GM19351 (cell line): ENCODE measurements around the gene FAM131B.

Experiments
- ATAC-seq: cut with Tn5 transposase; IDR thresholded peaks from one replicate; pipeline ENCODE4 v1.9.1; 2021; ENCODE audit warnings: mild to moderate bottlenecking, moderate library complexity; ENCODE audit not compliant: unreplicated experiment

The FAM131B gene

DNA sequence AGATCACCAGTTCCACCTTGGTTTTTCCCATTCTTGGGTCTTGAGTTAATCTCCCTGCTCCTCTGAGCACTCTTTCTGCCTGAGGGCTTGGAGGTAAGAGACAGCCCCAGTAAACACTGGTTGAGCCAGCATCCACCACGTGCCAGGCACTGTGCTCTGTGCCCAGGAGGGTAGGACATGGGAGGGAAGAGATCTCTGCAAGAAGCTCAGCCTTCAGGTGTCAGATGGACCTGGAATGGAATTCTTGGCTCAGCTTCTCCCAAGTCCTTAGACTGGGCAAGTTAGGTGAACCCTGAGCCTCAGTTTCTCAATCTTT is 21.1 kb upstream of the FAM131B start:
- ATAC-seq = no peak

DNA sequence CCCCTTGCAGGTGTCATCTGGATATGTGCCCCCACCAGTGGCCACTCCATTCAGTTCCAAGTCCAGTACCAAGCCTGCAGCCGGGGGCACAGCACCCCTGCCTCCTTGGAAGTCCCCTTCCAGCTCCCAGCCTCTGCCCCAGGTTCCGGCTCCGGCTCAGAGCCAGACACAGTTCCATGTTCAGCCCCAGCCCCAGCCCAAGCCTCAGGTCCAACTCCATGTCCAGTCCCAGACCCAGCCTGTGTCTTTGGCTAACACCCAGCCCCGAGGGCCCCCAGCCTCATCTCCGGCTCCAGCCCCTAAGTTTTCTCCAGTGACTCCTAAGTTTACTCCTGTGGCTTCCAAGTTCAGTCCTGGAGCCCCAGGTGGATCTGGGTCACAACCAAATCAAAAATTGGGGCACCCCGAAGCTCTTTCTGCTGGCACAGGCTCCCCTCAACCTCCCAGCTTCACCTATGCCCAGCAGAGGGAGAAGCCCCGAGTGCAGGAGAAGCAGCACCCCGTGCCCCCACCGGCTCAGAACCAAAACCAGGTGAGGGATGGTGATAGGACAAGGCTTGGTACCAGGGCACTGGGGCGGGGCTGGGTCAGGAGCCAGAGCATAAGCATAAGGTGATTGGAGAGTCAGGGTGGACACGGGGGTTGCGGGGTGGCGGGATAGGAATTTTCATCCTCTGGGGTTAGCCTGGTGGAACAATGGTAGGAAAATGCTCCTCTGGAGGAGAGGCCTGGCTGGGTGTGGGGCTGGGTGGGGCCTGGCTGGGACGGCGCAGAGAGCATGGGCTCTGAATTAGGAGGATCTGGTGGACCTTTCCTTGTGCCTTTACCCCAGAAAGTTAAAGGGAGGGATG is 20.5 kb upstream of the FAM131B start:
- no peak for ATAC-seq

- ATAC-seq = no peak
Observed at GRCh38 chr7:143382126-143382790, 19.7 kb upstream of the FAM131B start.

- ATAC-seq = peak; percentile 17
Observed at GRCh38 chr7:143381427-143382125, 19.1 kb upstream of the FAM131B start.

DNA sequence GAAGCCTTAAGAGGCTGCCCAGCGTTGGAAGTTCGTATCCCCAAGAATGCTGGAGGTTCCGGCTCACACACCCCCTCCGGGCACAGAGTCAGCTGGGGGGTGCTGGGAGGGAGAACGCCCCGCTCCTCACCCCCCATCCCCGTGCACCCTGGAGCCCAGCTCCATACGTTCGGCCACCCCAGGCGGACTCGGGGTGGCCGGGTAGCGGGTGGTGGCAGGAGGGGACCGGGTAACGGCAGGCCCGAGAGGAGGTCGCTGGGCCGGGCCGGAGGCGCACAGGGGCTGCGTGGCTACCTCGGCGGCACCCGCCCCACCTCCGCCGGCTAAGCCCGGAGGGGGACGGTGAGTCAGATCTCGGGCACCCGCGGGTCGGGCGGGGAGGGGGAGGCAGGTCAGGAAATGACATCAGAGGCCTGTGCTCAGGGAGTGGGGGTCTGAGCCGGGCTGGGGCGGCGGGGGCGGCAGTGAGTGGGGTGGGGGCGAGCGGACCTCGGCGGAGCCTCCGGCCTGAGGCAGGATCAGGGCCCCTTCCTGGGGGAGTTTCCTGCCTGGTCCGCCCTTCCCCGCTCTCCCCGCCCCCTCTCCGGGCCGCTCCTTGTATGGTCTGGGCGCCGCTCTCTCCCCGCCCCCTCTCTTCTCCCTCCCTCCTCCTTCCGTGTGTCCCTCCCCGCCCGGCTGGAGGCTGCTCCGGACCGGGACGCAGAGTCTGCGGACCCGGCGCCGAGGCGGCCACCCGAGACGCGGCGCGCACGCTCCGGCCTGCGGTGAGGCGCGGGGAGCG is 18.3 kb upstream of the FAM131B start, which contains the start of gene ZYX:
Gene ZYX (plus strand): TSS at position 700 of the 781 bp plus-strand sequence. CDS start 227 bp downstream, outside the sequence.
- ATAC-seq = peak; percentile 72

DNA sequence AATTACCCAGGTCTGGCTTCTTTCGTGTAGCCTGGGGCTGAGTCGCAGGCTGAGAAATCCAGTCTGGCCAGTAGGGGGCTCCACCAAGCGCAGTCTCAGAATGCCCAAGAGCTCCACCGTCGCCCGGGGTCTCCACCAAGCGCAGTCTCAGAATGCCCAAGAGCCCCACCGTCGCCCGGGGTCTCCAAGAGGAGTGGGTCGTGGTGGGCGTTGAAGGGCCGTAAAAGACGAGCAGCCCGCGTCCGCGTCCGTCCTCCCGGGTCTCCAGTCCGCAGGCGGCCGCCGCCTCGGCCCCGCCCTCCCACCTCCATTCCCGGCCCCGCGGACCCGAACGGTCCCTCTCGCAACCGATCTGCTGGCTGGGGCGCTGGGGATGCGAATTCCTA is 17.7 kb upstream of the FAM131B start:
- peak; percentile 56 for ATAC-seq

DNA sequence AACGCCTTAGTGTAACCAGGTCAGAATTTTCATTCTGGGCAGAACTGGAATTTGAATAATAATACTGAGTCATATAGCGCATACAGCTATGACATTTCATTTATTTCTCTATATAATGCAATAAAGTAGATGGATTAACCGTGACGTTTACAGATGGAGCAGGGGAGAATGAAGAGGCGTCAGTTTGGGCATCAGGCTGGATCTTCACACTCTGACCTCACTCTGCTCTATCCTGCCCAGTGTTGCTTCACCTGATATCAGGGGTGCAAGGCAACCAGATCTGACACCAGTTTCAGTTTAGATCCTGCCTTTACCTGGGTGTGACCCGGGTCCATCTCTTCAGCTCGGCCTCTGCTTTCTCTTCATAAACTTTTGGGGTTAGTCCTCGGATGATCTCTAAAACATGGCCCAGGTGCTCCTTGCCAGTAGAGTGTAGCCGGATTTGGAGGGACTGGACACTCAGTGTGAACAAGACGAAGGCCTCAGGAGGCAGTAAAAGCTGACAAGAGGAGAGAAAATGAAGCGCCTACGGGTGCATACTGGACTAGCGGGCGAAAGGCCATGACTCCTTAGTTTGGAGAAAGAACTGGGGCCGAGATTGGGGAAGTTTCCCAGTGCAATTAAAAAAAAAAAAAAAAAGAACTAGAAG is 17.2 kb upstream of the FAM131B start:
- ATAC-seq = no peak

DNA sequence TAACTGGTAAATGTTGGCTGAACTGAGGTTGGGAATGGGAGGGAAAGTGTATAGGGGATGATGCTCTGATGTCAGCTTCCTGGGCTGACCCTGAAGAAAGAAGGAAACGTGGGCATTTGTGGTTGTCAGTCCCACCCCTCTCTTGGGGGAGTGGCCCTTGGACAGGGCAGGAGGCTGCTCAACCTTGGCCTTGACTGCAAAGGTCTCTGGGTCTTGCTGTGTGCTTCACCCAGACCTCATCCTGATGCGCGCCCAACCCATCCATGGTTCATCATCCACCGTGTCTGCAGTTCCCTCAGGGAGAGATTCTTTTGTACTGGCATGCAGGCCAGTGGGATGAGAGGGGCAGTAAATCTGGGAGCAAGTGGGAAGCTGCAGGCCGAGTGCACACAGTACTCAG is 13.9 kb upstream of the FAM131B start:
- ATAC-seq = no peak

DNA sequence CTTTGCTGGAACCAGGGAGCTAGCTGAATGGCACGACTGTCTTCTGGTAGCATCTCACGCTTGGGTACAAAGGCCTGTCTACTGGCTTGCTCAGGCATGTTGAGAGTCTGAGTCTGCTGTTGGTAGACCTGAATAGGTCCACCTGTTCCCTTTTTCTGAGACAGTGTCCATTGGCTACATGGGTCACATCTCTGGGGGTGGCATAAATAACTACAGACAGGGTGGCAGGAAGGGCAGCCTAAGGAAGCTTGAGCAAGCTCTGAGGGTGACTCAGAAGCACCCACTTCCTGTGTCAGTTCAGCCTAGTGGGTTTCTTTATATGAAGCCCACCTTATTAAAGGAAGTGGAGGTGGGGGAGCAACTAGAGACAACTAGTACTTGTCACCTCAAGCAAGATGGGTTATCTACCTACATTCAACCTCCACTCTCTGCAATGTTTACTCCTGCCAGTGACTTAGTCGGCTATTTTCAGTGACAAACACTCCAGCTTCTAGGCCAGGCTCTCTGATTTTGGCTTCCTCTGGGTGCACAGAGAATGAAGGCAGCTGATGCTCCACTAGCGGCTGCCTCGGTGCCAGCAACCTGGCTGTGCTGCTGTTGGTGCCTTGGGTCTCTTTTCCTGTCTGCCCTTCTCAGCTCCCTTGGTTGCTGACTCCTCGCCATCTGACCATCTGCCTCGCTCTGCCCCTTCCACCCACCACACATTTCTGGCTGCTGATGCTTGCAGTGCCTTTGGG is 13.0 kb upstream of the FAM131B start:
- no peak for ATAC-seq

DNA sequence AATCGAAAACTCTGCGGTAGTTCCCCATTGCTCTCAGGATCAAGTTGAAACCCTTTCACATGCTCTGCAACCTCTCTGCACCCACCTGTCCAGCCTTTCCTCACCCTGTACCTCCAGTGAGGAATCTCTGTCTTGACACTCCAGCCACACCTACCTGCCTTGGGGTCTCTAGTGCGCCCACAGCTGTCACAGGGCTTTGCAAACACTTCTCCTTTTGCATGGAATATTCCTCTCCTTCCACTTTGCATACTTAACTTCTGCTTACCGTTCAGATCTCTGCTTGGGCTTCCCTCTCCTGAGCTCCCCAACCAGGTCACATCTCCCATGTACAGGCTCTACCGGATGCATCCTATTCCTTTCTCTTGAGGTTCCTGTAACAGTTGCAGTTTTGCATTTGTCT is 12.0 kb upstream of the FAM131B start:
- no peak for ATAC-seq

DNA sequence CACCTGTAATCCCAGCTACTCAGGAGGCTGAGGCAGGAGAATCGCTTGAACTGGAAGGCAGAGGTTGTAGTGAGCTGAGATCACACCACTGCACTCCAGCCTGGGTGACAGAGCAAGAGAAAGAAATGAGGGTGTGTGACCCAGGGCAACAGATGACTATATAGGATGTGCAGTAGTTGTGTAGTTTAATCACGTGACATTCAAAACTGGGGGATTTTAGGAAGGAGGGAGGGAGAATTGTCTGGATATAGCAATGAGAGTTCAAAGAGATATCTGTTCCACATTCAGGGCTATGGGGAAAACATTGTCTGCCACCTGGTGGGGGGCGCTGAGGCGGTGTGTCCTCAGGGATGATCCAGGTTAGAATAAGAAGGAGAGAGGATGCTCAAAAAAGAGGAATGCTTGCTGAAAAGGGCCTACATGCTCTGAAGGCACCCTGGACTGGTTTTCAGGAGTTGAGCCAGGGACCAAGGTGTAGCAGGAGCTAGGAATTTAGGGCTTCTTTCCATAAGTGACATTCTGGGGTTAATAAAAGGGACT is 10.8 kb upstream of the FAM131B start:
- no peak for ATAC-seq

DNA sequence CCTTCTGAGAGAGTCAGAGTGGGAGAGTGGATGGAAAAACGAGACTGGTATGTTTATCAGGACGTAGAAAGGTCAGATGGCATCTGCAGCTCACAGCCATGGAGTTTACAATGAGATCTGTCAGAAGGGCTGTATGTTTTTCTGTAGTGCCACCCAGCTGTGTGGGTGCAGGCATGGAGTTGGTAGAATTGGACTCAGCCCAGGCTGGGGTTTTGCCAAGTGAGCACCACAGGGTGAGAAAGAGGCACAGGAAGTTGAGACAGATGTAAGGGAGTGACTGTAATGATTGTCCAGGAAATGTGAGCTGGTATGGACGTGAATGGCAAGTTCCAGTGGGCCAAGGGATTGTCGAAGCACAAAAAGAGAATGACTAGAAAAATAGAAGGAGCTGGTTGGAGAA is 9.6 kb upstream of the FAM131B start:
- no peak for ATAC-seq

- no peak for ATAC-seq
Observed at GRCh38 chr7:143369678-143370651, 7.5 kb upstream of the FAM131B start.

GRCh38 chr7:143368387-143368786 is 5.9 kb upstream of the FAM131B start:
- no peak for ATAC-seq

DNA sequence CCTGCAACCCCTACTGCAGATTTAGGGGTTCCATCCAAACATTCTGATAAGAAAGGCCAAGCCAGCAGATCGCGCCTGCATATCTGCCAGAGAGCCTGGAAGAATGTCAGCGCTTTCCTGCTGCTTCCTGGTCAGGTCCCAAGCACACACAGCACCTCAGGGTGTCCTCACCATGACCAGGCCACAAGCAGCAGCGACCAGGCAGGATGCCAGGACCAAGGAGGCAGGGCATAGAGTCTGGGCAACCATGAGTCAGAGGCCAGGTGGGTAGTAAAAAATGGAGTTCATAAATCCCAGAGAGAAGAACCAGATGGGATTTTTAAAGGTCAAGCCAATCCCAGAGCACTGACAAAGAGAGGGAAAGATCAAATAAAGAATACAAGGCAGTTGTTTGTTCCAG is 5.5 kb upstream of the FAM131B start:
- ATAC-seq = no peak

- no peak for ATAC-seq
Observed at GRCh38 chr7:143363016-143363937, 764 bp upstream of the FAM131B start.

GRCh38 chr7:143361552-143362130 is 872 bp downstream of the FAM131B start:
- ATAC-seq = no peak
